ENCODE results near the gene SUSD3. TPM values are rescaled to one million over a fixed set of nuclear protein-coding genes. Genes with fewer than 3 reads are reported as not detected.

The SUSD3 gene
- total and polyA plus RNA-seq, 2 of the 4 experiments (the other 2 are of a cell fraction) = 0.54 to 1.5 TPM

- Histone ChIP-seq H3K23ac (ENCODE audit: low read depth, low read length) (no peak overlapping the region), H2BK5ac (ENCODE audit: low read depth, low read length, poor library complexity, severe bottlenecking) (no peak overlapping the region), H3K9me3 (ENCODE audit: control insufficient read depth, insufficient read depth, low read length) (no peaks in the 10 kb centered on the region), H3K4me1 (ENCODE audit: control insufficient read depth, insufficient read depth, low read length) (peaks cover 6% of the 10 kb centered on the region), H3K4me3 (ENCODE audit: insufficient read depth, low read depth, low read length) (no peak overlapping the region), H2BK15ac (ENCODE audit: low read depth, low read length) (no peak overlapping the region), H3K27ac (ENCODE audit: insufficient read depth, low read length) (no peak overlapping the region), H3K4me2 (ENCODE audit: low read depth, low read length) (no peak overlapping the region), H3K4ac (ENCODE audit: low read depth, low read length) (no peak overlapping the region), H4K91ac (ENCODE audit: insufficient read depth, low read depth, low read length) (no peak overlapping the region), H3K9me1 (ENCODE audit: insufficient read depth, low read length) (peaks cover 4% of the 10 kb centered on the region; the same call in 1 of the 2 replicates), H2BK120ac (ENCODE audit: low read depth, low read length) (no peak overlapping the region), H2BK20ac (ENCODE audit: low read depth, low read length) (no peak overlapping the region), H2AFZ (replicated peaks; ENCODE audit: low read length, poor library complexity) (peak overlapping the region; percentile 21), H2AK9ac (replicated peaks; ENCODE audit: low read depth, low read length, poor library complexity) (no peak overlapping the region), H3K56ac (ENCODE audit: extremely low read depth, insufficient read depth, low read length) (no peak overlapping the region), H3K27me3 (ENCODE audit: control insufficient read depth, insufficient read depth, low read length) (no peaks in the 10 kb centered on the region), H3K14ac (replicated peaks; ENCODE audit: low read depth, low read length) (no peak overlapping the region), H4K20me1 (ENCODE audit: insufficient read depth, low read length) (peaks cover 23% of the 10 kb centered on the region), H3K79me1 (ENCODE audit: low read depth in 1 of 2, low read length in 2 of 2) (peaks cover 7 to 20% of the 10 kb centered on the region in 2 experiments), H4K8ac (ENCODE audit: low read depth in 2 of 2, low read length in 2 of 2) (no peak overlapping the region), H2AK5ac (ENCODE audit: low read depth, low read length) (no peak overlapping the region), H3K9ac (ENCODE audit: low read depth, low read length) (no peak overlapping the region), H4K5ac (ENCODE audit: low read depth, low read length) (no peak overlapping the region), H3K18ac (ENCODE audit: low read depth, low read length) (no peak overlapping the region), H3K36me3 (ENCODE audit: control insufficient read depth, insufficient read depth, low read length) (peaks cover 30% of the 10 kb centered on the region)
- in situ Hi-C loops (cut with MboI; ENCODE audit: low sequenced_read_pairs) (loop anchor here (10.0 to 25.0 kb wide), 2 partner anchors 343 to 451 kb away; partner anchors contain the start of genes FAM120A and FAM120AOS), dilution Hi-C loops (cut with HindIII; ENCODE audit: low sequenced_read_pairs, unreplicated experiment) (no loop called here), intact Hi-C loops (cut with micrococcal nuclease) (no loop called here)
- WGBS, 2 experiments (ENCODE audit: extremely low coverage in 2 of 2, insufficient read length in 1 of 2) = 85% methylated on average over 9 of the region's 18 CpGs; no CpG with 5 or more reads in 1 of the 2 experiments
- POLR2A ChIA-PET (ENCODE audit: unreplicated experiment) = no interaction called here
- CTCF ChIA-PET = no interaction called here
- BruUV-seq (replicated peaks) = no TSS peak
- DNase-seq = peak; percentile 48
- peak; percentile 12; the same call in 1 of the 2 replicates for ATAC-seq (ENCODE audit: low read depth)
- no peak for TF ChIP-seq POLR2A (IDR thresholded peaks at IDR 0.05; ENCODE audit: low read depth, low read length)
- no peak for TF ChIP-seq ELK1 (IDR thresholded peaks at IDR 0.05; ENCODE audit: borderline replicate concordance, low read depth, low read length)
- TF ChIP-seq USF2 (IDR thresholded peaks at IDR 0.05; ENCODE audit: low read depth, low read length) = no peak
- no peak for TF ChIP-seq RFX5 (IDR thresholded peaks at IDR 0.05; ENCODE audit: low read depth, low read length)
- TF ChIP-seq MXI1 (IDR thresholded peaks at IDR 0.05; ENCODE audit: borderline replicate concordance, low read depth, low read length) = no peak
- no peak for TF ChIP-seq BHLHE40 (IDR thresholded peaks at IDR 0.05; ENCODE audit: low read depth, low read length)
- no peak for TF ChIP-seq CHD1 (IDR thresholded peaks at IDR 0.05; ENCODE audit: low read depth, low read length)
- no peak for TF ChIP-seq RAD21 (IDR thresholded peaks at IDR 0.05; ENCODE audit: low read length)
- no peak for TF ChIP-seq RCOR1 (IDR thresholded peaks at IDR 0.05; ENCODE audit: insufficient replicate concordance, low read length)
- TF ChIP-seq CEBPB (IDR thresholded peaks at IDR 0.05; ENCODE audit: low read depth, low read length) = no peak
- no peak for TF ChIP-seq NFE2L2 (IDR thresholded peaks at IDR 0.05; ENCODE audit: low read depth, low read length)
- no peak for TF ChIP-seq MAZ (IDR thresholded peaks at IDR 0.05; ENCODE audit: borderline replicate concordance, low read depth, low read length)
- no peak for TF ChIP-seq FOS (IDR thresholded peaks at IDR 0.05; ENCODE audit: low read depth, low read length)
- TF ChIP-seq SMC3 (IDR thresholded peaks at IDR 0.05; ENCODE audit: low read depth, low read length) = no peak
- no peak for TF ChIP-seq MAFK (IDR thresholded peaks at IDR 0.05; ENCODE audit: low read depth, low read length)
Measured at GRCh38 chr9:93111371-93112115, 53.0 kb downstream of the SUSD3 start.
